ENCODE measurements around the gene SEPHS2. TPM values are rescaled to one million over a fixed set of nuclear protein-coding genes. Genes with fewer than 3 reads are reported as not detected.
"Not testable (repeated sequence)": the region's sequence is repeated elsewhere in the genome, so short reads cannot be mapped to it uniquely, and the experiment has no call there.

SEPHS2 gene
- total and polyA plus RNA-seq, 8 donors = 14.8 to 35.4 (median 25.4) TPM

GRCh38 chr16:30470632-30470995 is 24.9 kb upstream of the SEPHS2 start:
- no peak for TF ChIP-seq CTCF (IDR thresholded peaks at IDR 0.05)
- intact Hi-C loops (cut with DNase I) = no loop called here
- no peaks in the 10 kb centered on the region for H3K36me3 ChIP-seq
- no peak for ATAC-seq
- WGBS, 2 donors = 74 to 80% methylated on average over 8 of the region's 8 CpGs
- H3K4me3 ChIP-seq = no peak overlapping the region
- H3K27ac ChIP-seq = no peak overlapping the region
- no peaks in the 10 kb centered on the region for H3K9me3 ChIP-seq
- peaks cover 0 to 6% (median 0%) of the 10 kb centered on the region in 4 donors for H3K27me3 ChIP-seq
- FAIRE-seq = no peak
- no peak for DNase-seq
- no peaks in the 10 kb centered on the region for H3K4me1 ChIP-seq

DNA sequence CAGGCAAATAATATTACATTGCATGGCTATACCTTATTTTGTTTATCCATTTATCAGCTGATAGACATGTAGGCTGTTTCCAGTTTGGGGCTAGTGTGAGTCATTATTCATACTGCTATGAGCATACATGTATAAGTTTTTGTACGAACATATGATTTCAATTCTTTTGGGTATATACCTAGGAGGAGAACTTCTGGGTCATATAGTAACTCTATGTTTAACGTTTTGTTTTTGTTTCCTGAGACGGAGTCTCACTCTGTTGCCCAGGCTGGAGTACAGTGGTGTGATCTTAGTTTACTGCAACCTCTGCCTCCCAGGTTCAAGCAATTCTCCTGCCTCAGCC is 24.5 kb upstream of the SEPHS2 start:
- Histone ChIP-seq H3K27me3 (peaks cover 0 to 6% (median 0%) of the 10 kb centered on the region in 4 donors), H3K27ac (no peak overlapping the region), H3K4me3 (no peak overlapping the region), H3K4me1 (no peaks in the 10 kb centered on the region), H3K36me3 (no peaks in the 10 kb centered on the region), H3K9me3 (no peaks in the 10 kb centered on the region)
- WGBS, 2 donors = 64 to 77% methylated on average over 3 of the region's 3 CpGs
- FAIRE-seq (no peak), DNase-seq (no peak), ATAC-seq (no peak)
- intact Hi-C loops (cut with DNase I) = no loop called here
- TF ChIP-seq CTCF (IDR thresholded peaks at IDR 0.05) = no peak

GRCh38 chr16:30464078-30464477 is 18.4 kb upstream of the SEPHS2 start:
- H3K27me3 ChIP-seq = no peaks in the 10 kb centered on the region

GRCh38 chr16:30461426-30461825 is 15.8 kb upstream of the SEPHS2 start:
- intact Hi-C loops (cut with DNase I) = not testable (repeated sequence)

More at GRCh38 chr16:30464078-30464477, 18.4 kb upstream of the SEPHS2 start:
- ATAC-seq (no peak), DNase-seq (peak in 1 of 6 donors; percentile 3), FAIRE-seq (no peak)
- Histone ChIP-seq H3K4me1 (no peaks in the 10 kb centered on the region), H3K4me3 (no peak overlapping the region), H3K27ac (no peak overlapping the region), H3K9me3 (no peaks in the 10 kb centered on the region), H3K36me3 (no peaks in the 10 kb centered on the region)
- no peak for TF ChIP-seq CTCF (IDR thresholded peaks at IDR 0.05)
- intact Hi-C loops (cut with DNase I) = no loop called here
- WGBS, 2 donors = 88 to 95% methylated on average over 7 of the region's 7 CpGs

GRCh38 chr16:30459456-30459855 is 13.8 kb upstream of the SEPHS2 start:
- H3K27ac ChIP-seq = no peak overlapping the region
- intact Hi-C loops (cut with DNase I) = loop anchor here in 1 of 3 donors (10.0 kb wide), 1 partner anchor 55 kb away; no protein-coding TSS in a partner anchor
- no peak for FAIRE-seq

More at GRCh38 chr16:30461426-30461825, 15.8 kb upstream of the SEPHS2 start:
- ATAC-seq, H3K27ac ChIP-seq, H3K27me3 ChIP-seq, FAIRE-seq, H3K4me1 ChIP-seq, H3K9me3 ChIP-seq, H3K36me3 ChIP-seq, H3K4me3 ChIP-seq: not testable (repeated sequence)
- WGBS, 2 donors = 84 to 89% methylated on average over 5 of the region's 5 CpGs
- peak in 1 of 6 donors; percentile 11 for DNase-seq

More at GRCh38 chr16:30459456-30459855, 13.8 kb upstream of the SEPHS2 start:
- no peak for TF ChIP-seq CTCF (IDR thresholded peaks at IDR 0.05)
- no peaks in the 10 kb centered on the region for H3K36me3 ChIP-seq
- no peak overlapping the region for H3K4me3 ChIP-seq
- DNase-seq (no peak), ATAC-seq (no peak)
- H3K9me3 ChIP-seq = no peaks in the 10 kb centered on the region
- WGBS, 2 donors = 83 to 90% methylated on average over 11 of the region's 11 CpGs
- no peaks in the 10 kb centered on the region for H3K27me3 ChIP-seq
- no peaks in the 10 kb centered on the region for H3K4me1 ChIP-seq

Data from pancreas (tissue), 10 donors.